ENCODE data around the gene RAP1GAP.

- TF ChIP-seq CTCF (IDR thresholded peaks at IDR 0.05) = no peak
- no peak for TF ChIP-seq POLR2A (IDR thresholded peaks at IDR 0.05)
Observed at GRCh38 chr1:21563971-21564370, 105.2 kb downstream of the RAP1GAP start.

Data from vagina (tissue), 2 donors.